ENCODE results near the gene ARL6IP5. TPM values are rescaled to one million over a fixed set of nuclear protein-coding genes. Genes with fewer than 3 reads are reported as not detected.

Gene ARL6IP5
- total RNA-seq, 1 donor: 91.2 TPM

DNA sequence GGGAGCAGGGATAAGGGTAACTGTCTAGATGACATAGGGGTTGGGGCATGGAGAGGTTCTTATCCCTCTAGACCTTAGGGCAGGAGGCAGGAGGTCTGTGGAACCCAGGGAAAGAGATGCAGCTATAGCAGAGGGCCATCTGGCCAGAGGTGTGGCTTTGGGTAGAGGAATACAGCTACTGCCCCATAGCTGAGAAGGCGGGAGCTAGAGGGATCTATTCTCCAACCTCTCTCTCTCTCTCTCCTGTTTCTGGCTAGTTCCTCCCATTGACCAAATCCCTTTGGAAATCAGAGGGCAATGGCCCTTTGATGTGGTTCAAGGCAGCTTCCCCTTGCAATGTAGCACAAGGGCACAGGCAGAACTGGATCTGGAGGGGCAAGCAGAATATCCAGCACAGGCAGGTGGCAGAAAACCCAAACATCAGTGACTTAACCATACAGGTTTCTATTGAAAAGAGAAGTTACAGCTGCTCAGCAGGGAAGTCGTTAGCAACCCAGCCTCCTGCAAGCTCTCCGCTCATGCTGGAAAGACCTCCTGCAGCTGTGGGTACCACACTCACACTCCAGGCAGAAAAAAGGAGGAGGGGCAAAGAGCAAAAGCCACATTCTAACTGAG is 60.0 kb downstream of the ARL6IP5 start:
- Histone ChIP-seq H3K27me3 (ENCODE audit: insufficient read depth, low read length) (peaks cover 13% of the 10 kb centered on the region), H3K4me3 (ENCODE audit: insufficient read depth, low read length) (no peak overlapping the region), H3K9me3 (ENCODE audit: low read depth, low read length) (no peaks in the 10 kb centered on the region), H3K79me2 (ENCODE audit: insufficient read depth, low read length) (no peaks in the 10 kb centered on the region), H4K20me1 (ENCODE audit: insufficient read depth, low read length) (no peaks in the 10 kb centered on the region), H2AFZ (ENCODE audit: low read length) (no peak overlapping the region), H3K36me3 (ENCODE audit: insufficient read depth, low read length) (no peaks in the 10 kb centered on the region), H3K27ac (ENCODE audit: low read depth, low read length) (no peak overlapping the region), H3K4me1 (ENCODE audit: insufficient read depth, low read length) (no peaks in the 10 kb centered on the region), H3K4me2 (ENCODE audit: insufficient read depth, low read length) (no peak overlapping the region)
- no peak for DNase-seq (ENCODE audit: insufficient read length, low spot score, missing footprints)
- TF ChIP-seq, protein P1, sequence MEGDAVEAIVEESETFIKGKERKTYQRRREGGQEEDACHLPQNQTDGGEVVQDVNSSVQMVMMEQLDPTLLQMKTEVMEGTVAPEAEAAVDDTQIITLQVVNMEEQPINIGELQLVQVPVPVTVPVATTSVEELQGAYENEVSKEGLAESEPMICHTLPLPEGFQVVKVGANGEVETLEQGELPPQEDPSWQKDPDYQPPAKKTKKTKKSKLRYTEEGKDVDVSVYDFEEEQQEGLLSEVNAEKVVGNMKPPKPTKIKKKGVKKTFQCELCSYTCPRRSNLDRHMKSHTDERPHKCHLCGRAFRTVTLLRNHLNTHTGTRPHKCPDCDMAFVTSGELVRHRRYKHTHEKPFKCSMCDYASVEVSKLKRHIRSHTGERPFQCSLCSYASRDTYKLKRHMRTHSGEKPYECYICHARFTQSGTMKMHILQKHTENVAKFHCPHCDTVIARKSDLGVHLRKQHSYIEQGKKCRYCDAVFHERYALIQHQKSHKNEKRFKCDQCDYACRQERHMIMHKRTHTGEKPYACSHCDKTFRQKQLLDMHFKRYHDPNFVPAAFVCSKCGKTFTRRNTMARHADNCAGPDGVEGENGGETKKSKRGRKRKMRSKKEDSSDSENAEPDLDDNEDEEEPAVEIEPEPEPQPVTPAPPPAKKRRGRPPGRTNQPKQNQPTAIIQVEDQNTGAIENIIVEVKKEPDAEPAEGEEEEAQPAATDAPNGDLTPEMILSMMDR (IDR thresholded peaks at IDR 0.05; ENCODE audit: extremely low read depth, low read depth, low read length): no peak

DNA sequence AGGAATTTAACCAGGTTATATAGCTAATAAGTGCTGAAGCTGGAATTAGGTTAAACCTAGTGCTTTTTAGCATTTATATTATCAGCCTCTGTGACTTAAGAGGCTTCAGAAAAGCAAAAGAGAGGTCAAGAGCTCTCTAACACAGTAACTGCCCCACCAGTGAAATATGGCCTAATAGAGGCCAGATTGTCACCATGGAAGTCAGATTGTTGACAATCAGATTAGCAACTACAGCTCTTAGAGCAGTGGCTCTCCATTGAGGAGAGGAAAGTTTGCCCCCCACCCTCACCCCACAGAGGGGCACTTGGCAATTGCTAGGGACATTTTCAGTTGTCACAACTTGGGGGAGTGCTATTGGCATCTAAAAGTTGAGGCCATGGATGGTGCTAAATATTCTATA is 61.0 kb downstream of the ARL6IP5 start:
- no peaks in the 10 kb centered on the region for H3K36me3 ChIP-seq (ENCODE audit: insufficient read depth, low read length)
- H3K4me1 ChIP-seq (ENCODE audit: insufficient read depth, low read length): no peaks in the 10 kb centered on the region
- no peak overlapping the region for H2AFZ ChIP-seq (ENCODE audit: low read length)
- no peak overlapping the region for H3K27ac ChIP-seq (ENCODE audit: low read depth, low read length)
- TF ChIP-seq, protein P1 (IDR thresholded peaks at IDR 0.05; ENCODE audit: extremely low read depth, low read depth, low read length): no peak
- peaks cover 10% of the 10 kb centered on the region for H3K27me3 ChIP-seq (ENCODE audit: insufficient read depth, low read length)
- no peak overlapping the region for H3K4me3 ChIP-seq (ENCODE audit: insufficient read depth, low read length)
- H3K79me2 ChIP-seq (ENCODE audit: insufficient read depth, low read length): no peaks in the 10 kb centered on the region
- H3K9me3 ChIP-seq (ENCODE audit: low read depth, low read length): no peaks in the 10 kb centered on the region
- DNase-seq (ENCODE audit: insufficient read length, low spot score, missing footprints): no peak
- H3K4me2 ChIP-seq (ENCODE audit: insufficient read depth, low read length): no peak overlapping the region
- no peaks in the 10 kb centered on the region for H4K20me1 ChIP-seq (ENCODE audit: insufficient read depth, low read length)

GRCh38 chr3:69149586-69149985 is 64.8 kb downstream of the ARL6IP5 start:
- Histone ChIP-seq H3K27me3 (ENCODE audit: insufficient read depth, low read length) (peaks cover 10% of the 10 kb centered on the region), H3K4me1 (ENCODE audit: insufficient read depth, low read length) (no peaks in the 10 kb centered on the region), H4K20me1 (ENCODE audit: insufficient read depth, low read length) (no peaks in the 10 kb centered on the region), H3K9me3 (ENCODE audit: low read depth, low read length) (no peaks in the 10 kb centered on the region), H3K4me3 (ENCODE audit: insufficient read depth, low read length) (no peak overlapping the region), H2AFZ (ENCODE audit: low read length) (no peak overlapping the region), H3K79me2 (ENCODE audit: insufficient read depth, low read length) (no peaks in the 10 kb centered on the region), H3K27ac (ENCODE audit: low read depth, low read length) (no peak overlapping the region), H3K36me3 (ENCODE audit: insufficient read depth, low read length) (no peaks in the 10 kb centered on the region), H3K4me2 (ENCODE audit: insufficient read depth, low read length) (no peak overlapping the region)
- DNase-seq (ENCODE audit: insufficient read length, low spot score, missing footprints): no peak
- TF ChIP-seq, protein P1 (IDR thresholded peaks at IDR 0.05; ENCODE audit: extremely low read depth, low read depth, low read length): no peak

Small RNAs within 50 kb of the gene (small RNA-seq; reads per million reads assigned to genes)
- 4.3 reads per million, percentile 85 among the genes with 10 or more reads in this experiment for gene MIR3136

Other genes starting within 250 kb of the ARL6IP5 start
- gene TAFA4, start 152.4 kb upstream of the ARL6IP5 start, total RNA-seq: not detected in 2 replicates
- gene EOGT, start 71.3 kb upstream of the ARL6IP5 start, total RNA-seq: 65.9 and 74.0 TPM in 2 replicates
- 44.5 and 45.6 TPM in 2 replicates for gene TMF1, start 32.6 kb upstream of the ARL6IP5 start, total RNA-seq
- gene UBA3, start 4.6 kb upstream of the ARL6IP5 start, total RNA-seq: 77.1 and 78.1 TPM in 2 replicates
- not detected in 2 replicates for gene LMOD3, start 37.7 kb downstream of the ARL6IP5 start, total RNA-seq